ENCODE results near the gene DLG2.
"Not testable (repeated sequence)": the region's sequence is repeated elsewhere in the genome, so short reads cannot be mapped to it uniquely, and the experiment has no call there.

Gene DLG2

DNA sequence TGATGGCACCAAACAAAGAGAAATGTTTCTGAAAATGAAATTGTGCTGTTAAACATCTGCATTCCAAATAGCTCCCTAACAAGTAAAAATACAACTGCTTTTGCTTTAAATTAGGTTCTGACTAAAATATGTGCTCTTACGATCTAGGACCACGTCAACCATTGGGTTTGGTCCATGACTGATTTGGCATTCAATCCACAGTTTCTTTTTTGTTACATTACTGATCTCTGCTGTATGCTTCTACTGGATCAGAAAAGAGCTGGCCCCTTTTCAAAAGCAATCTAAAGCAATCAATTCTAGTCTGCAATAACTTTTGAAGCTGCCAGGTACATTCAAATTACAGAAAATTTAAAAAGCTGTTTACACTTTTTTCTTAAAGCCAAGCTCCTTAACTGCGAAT is 1293.9 kb downstream of the DLG2 start:
- in situ Hi-C loops (cut with HindIII; ENCODE audit: low sequenced_read_pairs): no loop called here
- DNase-seq (ENCODE audit: low read depth, low spot score): no peak
- no peak overlapping the region for H3K4me3 ChIP-seq (ENCODE audit: low read depth, low read length)
- TF ChIP-seq, protein P1, sequence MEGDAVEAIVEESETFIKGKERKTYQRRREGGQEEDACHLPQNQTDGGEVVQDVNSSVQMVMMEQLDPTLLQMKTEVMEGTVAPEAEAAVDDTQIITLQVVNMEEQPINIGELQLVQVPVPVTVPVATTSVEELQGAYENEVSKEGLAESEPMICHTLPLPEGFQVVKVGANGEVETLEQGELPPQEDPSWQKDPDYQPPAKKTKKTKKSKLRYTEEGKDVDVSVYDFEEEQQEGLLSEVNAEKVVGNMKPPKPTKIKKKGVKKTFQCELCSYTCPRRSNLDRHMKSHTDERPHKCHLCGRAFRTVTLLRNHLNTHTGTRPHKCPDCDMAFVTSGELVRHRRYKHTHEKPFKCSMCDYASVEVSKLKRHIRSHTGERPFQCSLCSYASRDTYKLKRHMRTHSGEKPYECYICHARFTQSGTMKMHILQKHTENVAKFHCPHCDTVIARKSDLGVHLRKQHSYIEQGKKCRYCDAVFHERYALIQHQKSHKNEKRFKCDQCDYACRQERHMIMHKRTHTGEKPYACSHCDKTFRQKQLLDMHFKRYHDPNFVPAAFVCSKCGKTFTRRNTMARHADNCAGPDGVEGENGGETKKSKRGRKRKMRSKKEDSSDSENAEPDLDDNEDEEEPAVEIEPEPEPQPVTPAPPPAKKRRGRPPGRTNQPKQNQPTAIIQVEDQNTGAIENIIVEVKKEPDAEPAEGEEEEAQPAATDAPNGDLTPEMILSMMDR (IDR thresholded peaks at IDR 0.05; ENCODE audit: low read depth, low read length): no peak

DNA sequence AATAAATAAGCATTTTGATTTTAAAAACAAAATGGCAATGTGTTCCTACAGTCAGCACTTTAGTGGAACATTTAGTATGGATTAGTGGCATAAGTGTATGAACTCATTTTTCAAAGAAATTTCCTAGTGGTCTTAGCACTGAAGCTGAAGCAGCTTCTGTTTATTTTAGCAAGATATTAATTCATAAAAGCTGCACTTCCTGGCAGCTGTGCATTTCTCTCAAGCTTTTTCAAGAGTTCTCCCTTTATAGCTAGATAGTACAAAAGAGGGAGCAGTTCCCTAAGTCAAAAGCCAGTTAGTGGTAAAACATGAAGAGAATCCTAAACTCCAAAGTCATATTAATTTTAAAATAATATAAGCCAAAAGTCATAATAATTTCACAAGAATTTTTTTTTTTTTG is 1304.9 kb downstream of the DLG2 start:
- H3K4me3 ChIP-seq (ENCODE audit: low read depth, low read length): no peak overlapping the region
- TF ChIP-seq, protein P1 (IDR thresholded peaks at IDR 0.05; ENCODE audit: low read depth, low read length): no peak
- in situ Hi-C loops (cut with HindIII; ENCODE audit: low sequenced_read_pairs): no loop called here
- no peak for DNase-seq (ENCODE audit: low read depth, low spot score)

- H3K4me3 ChIP-seq (ENCODE audit: low read depth, low read length): no peak overlapping the region
- DNase-seq (ENCODE audit: low read depth, low spot score): no peak
- in situ Hi-C loops (cut with HindIII; ENCODE audit: low sequenced_read_pairs): no loop called here
- TF ChIP-seq, protein P1 (IDR thresholded peaks at IDR 0.05; ENCODE audit: low read depth, low read length): no peak
Measured at GRCh38 chr11:84319863-84320262, 1307.3 kb downstream of the DLG2 start.

GRCh38 chr11:84316866-84317555 is 1310.1 kb downstream of the DLG2 start:
- in situ Hi-C loops (cut with HindIII; ENCODE audit: low sequenced_read_pairs): no loop called here
- TF ChIP-seq, protein P1 (IDR thresholded peaks at IDR 0.05; ENCODE audit: low read depth, low read length): no peak
- peak; percentile 57 for DNase-seq (ENCODE audit: low read depth, low spot score)
- H3K4me3 ChIP-seq (ENCODE audit: low read depth, low read length): peak overlapping the region; percentile 22

GRCh38 chr11:84313830-84314359 is 1313.2 kb downstream of the DLG2 start:
- in situ Hi-C loops (cut with HindIII; ENCODE audit: low sequenced_read_pairs): no loop called here
- no peak for DNase-seq (ENCODE audit: low read depth, low spot score)
- no peak overlapping the region for H3K4me3 ChIP-seq (ENCODE audit: low read depth, low read length)
- TF ChIP-seq, protein P1 (IDR thresholded peaks at IDR 0.05; ENCODE audit: low read depth, low read length): no peak

DNA sequence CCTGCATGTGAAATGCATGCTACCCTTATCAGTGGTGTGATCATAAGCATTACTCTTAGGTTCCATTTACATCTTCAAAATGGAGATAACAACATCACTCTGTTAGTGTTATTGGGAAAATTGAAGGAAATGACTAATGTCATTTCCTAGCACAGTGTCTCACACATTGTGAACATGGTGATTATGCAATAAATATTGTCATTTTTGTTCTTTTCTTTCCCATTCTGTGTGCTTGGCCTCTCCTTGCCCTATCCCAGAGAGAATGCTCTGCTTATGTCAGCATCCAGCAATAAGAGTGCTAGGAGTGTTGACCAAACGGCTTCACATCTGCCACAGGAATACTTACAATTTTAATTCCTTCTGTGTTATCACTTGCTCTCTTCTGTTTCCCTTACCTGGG is 1316.9 kb downstream of the DLG2 start:
- in situ Hi-C loops (cut with HindIII; ENCODE audit: low sequenced_read_pairs): no loop called here
- H3K4me3 ChIP-seq (ENCODE audit: low read depth, low read length): no peak overlapping the region
- no peak for DNase-seq (ENCODE audit: low read depth, low spot score)
- TF ChIP-seq, protein P1 (IDR thresholded peaks at IDR 0.05; ENCODE audit: low read depth, low read length): no peak

GRCh38 chr11:84308491-84308890 is 1318.7 kb downstream of the DLG2 start:
- in situ Hi-C loops (cut with HindIII; ENCODE audit: low sequenced_read_pairs); H3K4me3 ChIP-seq (ENCODE audit: low read depth, low read length); DNase-seq (ENCODE audit: low read depth, low spot score): not testable (repeated sequence)

Data from astrocyte of the spinal cord (primary cell).